ENCODE data around the gene AURKAIP1. TPM values are rescaled to one million over a fixed set of nuclear protein-coding genes. Genes with fewer than 3 reads are reported as not detected.
A peak's percentile ranks its signal among the peaks of the same experiment; 100 is the strongest.

Gene AURKAIP1
- total and polyA plus RNA-seq, 9 of the 15 experiments (the other 6 are each of a cell fraction or from before 2014, with no cell fraction given) = 7.8 to 478 (median 92.0) TPM

DNA sequence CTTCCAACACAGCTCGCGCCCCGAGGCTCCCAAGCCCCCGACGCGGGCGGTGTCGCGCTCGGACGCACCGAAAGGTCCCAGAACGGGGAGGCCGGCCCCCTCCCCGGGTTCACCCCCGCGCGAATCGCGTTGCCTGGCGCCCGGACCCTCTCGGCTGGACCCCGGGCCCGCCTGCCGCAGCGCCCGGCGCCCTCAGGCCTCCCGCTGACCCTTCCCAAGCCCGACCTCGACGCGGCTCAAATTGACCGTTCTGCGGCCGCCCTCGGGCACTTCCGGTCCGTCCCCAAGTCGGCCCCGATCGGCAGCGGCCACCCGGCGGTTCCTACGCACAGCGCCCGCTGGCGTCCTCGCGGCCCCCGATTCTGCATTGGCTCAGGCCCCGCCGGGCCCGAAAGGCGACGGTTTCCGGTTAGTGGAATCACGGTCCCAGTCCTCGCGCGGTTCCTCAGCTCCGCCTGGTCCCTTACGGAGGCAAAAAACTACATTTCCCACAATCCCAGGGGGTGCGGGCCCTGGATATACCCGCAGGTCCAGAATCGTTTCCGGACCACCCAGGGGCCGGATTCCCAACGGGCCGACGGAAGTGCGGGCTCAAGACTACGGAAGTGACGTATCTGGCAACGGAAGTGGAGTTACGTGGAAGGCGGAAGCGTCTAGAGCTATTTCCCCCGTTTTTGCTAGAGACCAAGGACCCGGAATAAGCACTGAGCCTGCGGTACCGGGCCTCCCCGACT lies at the start of gene AURKAIP1 (continued):
- TF ChIP-seq ZNF217 (CRISPR knock-in tag; IDR thresholded peaks at IDR 0.05) (no peak), HMGN3 (IDR thresholded peaks at IDR 0.05; ENCODE audit: borderline replicate concordance, extremely low read depth, insufficient read length, low read depth, low read length) (peak; percentile 97), ZNF23 (CRISPR knock-in tag; IDR thresholded peaks at IDR 0.05) (no peak), YBX1 (IDR thresholded peaks at IDR 0.05) (no peak), FOSL1 (tag; conservative IDR thresholded peaks at IDR 0.05) (peak; percentile 79), ZNF311 (CRISPR knock-in tag; IDR thresholded peaks at IDR 0.05) (peak; percentile 38; the same call in 1 of the 2 replicates), ZKSCAN1 (IDR thresholded peaks at IDR 0.05; ENCODE audit: low read depth, low read length) (peak; percentile 88), HOXB6 (CRISPR knock-in tag; IDR thresholded peaks at IDR 0.05; ENCODE audit: borderline replicate concordance) (no peak), CSDE1 (IDR thresholded peaks at IDR 0.05) (no peak; a peak in 1 of 4 replicates), ZNF507 (tag; conservative IDR thresholded peaks at IDR 0.05) (no peak), XRCC4 (IDR thresholded peaks at IDR 0.05; ENCODE audit: extremely low read depth, insufficient read depth, insufficient read length) (no peak), CEBPB (tag; IDR thresholded peaks at IDR 0.05) (no peak), CCAR2 (IDR thresholded peaks at IDR 0.05; ENCODE audit: low read depth, low read length) (no peak), MAFG (tag; conservative IDR thresholded peaks at IDR 0.05) (no peak), RBM22 (IDR thresholded peaks at IDR 0.05; ENCODE audit: low read depth, low read length, poor library complexity, severe bottlenecking) (peak; percentile 96)
- TF ChIP-seq, protein P1, sequence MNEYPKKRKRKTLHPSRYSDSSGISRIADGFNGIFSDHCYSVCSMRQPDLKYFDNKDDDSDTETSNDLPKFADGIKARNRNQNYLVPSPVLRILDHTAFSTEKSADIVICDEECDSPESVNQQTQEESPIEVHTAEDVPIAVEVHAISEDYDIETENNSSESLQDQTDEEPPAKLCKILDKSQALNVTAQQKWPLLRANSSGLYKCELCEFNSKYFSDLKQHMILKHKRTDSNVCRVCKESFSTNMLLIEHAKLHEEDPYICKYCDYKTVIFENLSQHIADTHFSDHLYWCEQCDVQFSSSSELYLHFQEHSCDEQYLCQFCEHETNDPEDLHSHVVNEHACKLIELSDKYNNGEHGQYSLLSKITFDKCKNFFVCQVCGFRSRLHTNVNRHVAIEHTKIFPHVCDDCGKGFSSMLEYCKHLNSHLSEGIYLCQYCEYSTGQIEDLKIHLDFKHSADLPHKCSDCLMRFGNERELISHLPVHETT (CRISPR knock-in tag; conservative IDR thresholded peaks at IDR 0.05 in 1 of 2, IDR thresholded peaks at IDR 0.05 in 1 of 2) = peak in 1 of 2 experiments; percentile 99; a peak in 2 of 4 replicates
- TF ChIP-seq, protein P2, sequence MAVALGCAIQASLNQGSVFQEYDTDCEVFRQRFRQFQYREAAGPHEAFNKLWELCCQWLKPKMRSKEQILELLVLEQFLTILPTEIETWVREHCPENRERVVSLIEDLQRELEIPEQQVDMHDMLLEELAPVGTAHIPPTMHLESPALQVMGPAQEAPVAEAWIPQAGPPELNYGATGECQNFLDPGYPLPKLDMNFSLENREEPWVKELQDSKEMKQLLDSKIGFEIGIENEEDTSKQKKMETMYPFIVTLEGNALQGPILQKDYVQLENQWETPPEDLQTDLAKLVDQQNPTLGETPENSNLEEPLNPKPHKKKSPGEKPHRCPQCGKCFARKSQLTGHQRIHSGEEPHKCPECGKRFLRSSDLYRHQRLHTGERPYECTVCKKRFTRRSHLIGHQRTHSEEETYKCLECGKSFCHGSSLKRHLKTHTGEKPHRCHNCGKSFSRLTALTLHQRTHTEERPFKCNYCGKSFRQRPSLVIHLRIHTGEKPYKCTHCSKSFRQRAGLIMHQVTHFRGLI (CRISPR knock-in tag; IDR thresholded peaks at IDR 0.05) = no peak
- TF ChIP-seq, protein P3, sequence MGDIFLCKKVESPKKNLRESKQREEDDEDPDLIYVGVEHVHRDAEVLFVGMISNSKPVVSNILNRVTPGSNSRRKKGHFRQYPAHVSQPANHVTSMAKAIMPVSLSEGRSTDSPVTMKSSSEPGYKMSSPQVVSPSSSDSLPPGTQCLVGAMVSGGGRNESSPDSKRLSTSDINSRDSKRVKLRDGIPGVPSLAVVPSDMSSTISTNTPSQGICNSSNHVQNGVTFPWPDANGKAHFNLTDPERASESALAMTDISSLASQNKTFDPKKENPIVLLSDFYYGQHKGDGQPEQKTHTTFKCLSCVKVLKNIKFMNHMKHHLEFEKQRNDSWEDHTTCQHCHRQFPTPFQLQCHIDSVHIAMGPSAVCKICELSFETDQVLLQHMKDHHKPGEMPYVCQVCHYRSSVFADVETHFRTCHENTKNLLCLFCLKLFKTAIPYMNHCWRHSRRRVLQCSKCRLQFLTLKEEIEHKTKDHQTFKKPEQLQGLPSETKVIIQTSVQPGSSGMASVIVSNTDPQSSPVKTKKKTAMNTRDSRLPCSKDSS (IDR thresholded peaks at IDR 0.05; ENCODE audit: low read depth, partially characterized antibody) = no peak
- TF ChIP-seq, protein P4, sequence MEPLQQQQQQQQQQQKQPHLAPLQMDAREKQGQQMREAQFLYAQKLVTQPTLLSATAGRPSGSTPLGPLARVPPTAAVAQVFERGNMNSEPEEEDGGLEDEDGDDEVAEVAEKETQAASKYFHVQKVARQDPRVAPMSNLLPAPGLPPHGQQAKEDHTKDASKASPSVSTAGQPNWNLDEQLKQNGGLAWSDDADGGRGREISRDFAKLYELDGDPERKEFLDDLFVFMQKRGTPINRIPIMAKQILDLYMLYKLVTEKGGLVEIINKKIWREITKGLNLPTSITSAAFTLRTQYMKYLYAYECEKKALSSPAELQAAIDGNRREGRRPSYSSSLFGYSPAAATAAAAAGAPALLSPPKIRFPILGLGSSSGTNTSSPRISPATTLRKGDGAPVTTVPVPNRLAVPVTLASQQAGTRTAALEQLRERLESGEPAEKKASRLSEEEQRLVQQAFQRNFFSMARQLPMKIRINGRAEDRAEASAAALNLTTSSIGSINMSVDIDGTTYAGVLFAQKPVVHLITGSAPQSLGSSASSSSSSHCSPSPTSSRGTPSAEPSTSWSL (CRISPR knock-in tag; IDR thresholded peaks at IDR 0.05; ENCODE audit: borderline replicate concordance) = peak; percentile 82; the same call in 1 of the 2 replicates
- TF ChIP-seq, protein P5, sequence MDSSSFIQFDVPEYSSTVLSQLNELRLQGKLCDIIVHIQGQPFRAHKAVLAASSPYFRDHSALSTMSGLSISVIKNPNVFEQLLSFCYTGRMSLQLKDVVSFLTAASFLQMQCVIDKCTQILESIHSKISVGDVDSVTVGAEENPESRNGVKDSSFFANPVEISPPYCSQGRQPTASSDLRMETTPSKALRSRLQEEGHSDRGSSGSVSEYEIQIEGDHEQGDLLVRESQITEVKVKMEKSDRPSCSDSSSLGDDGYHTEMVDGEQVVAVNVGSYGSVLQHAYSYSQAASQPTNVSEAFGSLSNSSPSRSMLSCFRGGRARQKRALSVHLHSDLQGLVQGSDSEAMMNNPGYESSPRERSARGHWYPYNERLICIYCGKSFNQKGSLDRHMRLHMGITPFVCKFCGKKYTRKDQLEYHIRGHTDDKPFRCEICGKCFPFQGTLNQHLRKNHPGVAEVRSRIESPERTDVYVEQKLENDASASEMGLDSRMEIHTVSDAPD (CRISPR knock-in tag; IDR thresholded peaks at IDR 0.05) = no peak

All from K562 (cell line).